ENCODE data around the gene TIMP2. TPM values are rescaled to one million over a fixed set of nuclear protein-coding genes. Genes with fewer than 3 reads are reported as not detected.

The TIMP2 gene
- total and polyA plus RNA-seq, 8 donors, result 158 to 313 (median 179) TPM

GRCh38 chr17:78952706-78953105 is 27.5 kb upstream of the TIMP2 start:
- no peak for ATAC-seq
- DNase-seq, result no peak

GRCh38 chr17:78951967-78952551 is 26.9 kb upstream of the TIMP2 start:
- TF ChIP-seq CTCF (IDR thresholded peaks at IDR 0.05), result no peak
- Histone ChIP-seq H3K36me3 (no peaks in the 10 kb centered on the region), H3K27ac (no peak overlapping the region), H3K9me3 (peaks cover 2 to 21% of the 10 kb centered on the region in 2 donors), H3K4me1 (no peaks in the 10 kb centered on the region), H3K27me3 (no peaks in the 10 kb centered on the region), H3K4me3 (no peak overlapping the region)
- peak in 1 of 4 donors; percentile 73 for DNase-seq
- ATAC-seq, result peak; percentile 23
- intact Hi-C loops (cut with DNase I), result no loop called here

More at GRCh38 chr17:78952706-78953105, 27.5 kb upstream of the TIMP2 start:
- no peak for TF ChIP-seq CTCF (IDR thresholded peaks at IDR 0.05)
- Histone ChIP-seq H3K9me3 (peaks cover 2 to 21% of the 10 kb centered on the region in 2 donors), H3K36me3 (no peaks in the 10 kb centered on the region), H3K4me1 (no peaks in the 10 kb centered on the region), H3K4me3 (no peak overlapping the region), H3K27ac (no peak overlapping the region), H3K27me3 (no peaks in the 10 kb centered on the region)
- intact Hi-C loops (cut with DNase I), result no loop called here

GRCh38 chr17:78950870-78951269 is 25.7 kb upstream of the TIMP2 start:
- intact Hi-C loops (cut with DNase I), result no loop called here
- peaks cover 2 to 21% of the 10 kb centered on the region in 2 donors for H3K9me3 ChIP-seq

GRCh38 chr17:78947235-78948149 is 22.3 kb upstream of the TIMP2 start:
- Histone ChIP-seq H3K36me3 (no peaks in the 10 kb centered on the region), H3K27me3 (no peaks in the 10 kb centered on the region), H3K4me3 (no peak overlapping the region), H3K4me1 (no peaks in the 10 kb centered on the region), H3K27ac (no peak overlapping the region), H3K9me3 (peaks cover 2 to 21% of the 10 kb centered on the region in 2 donors)
- TF ChIP-seq CTCF (IDR thresholded peaks at IDR 0.05), result no peak
- DNase-seq (no peak), ATAC-seq (peak; percentile 79)
- intact Hi-C loops (cut with DNase I), result no loop called here

More at GRCh38 chr17:78950870-78951269, 25.7 kb upstream of the TIMP2 start:
- H3K36me3 ChIP-seq, result no peaks in the 10 kb centered on the region
- no peaks in the 10 kb centered on the region for H3K27me3 ChIP-seq
- H3K4me3 ChIP-seq, result no peak overlapping the region
- ATAC-seq, result no peak
- DNase-seq, result no peak
- no peaks in the 10 kb centered on the region for H3K4me1 ChIP-seq
- no peak for TF ChIP-seq CTCF (IDR thresholded peaks at IDR 0.05)
- no peak overlapping the region for H3K27ac ChIP-seq

GRCh38 chr17:78946631-78947030 is 21.4 kb upstream of the TIMP2 start:
- intact Hi-C loops (cut with DNase I), result no loop called here
- DNase-seq, result no peak
- no peak overlapping the region for H3K4me3 ChIP-seq
- no peak for TF ChIP-seq CTCF (IDR thresholded peaks at IDR 0.05)
- ATAC-seq, result no peak
- H3K36me3 ChIP-seq, result no peaks in the 10 kb centered on the region
- H3K27ac ChIP-seq, result no peak overlapping the region
- H3K4me1 ChIP-seq, result no peaks in the 10 kb centered on the region
- H3K27me3 ChIP-seq, result no peaks in the 10 kb centered on the region
- peaks cover 2 to 20% of the 10 kb centered on the region in 2 donors for H3K9me3 ChIP-seq
